HG02981 (cell line): ENCODE data around the gene TRIP10.
"Not testable (repeated sequence)": the region's sequence is repeated elsewhere in the genome, so short reads cannot be mapped to it uniquely, and the experiment has no call there.

Experiments used
- ATAC-seq: cut with Tn5 transposase; IDR thresholded peaks from one replicate; pipeline ENCODE4 v1.9.1; 2021; ENCODE audit warnings: mild to moderate bottlenecking, moderate library complexity; ENCODE audit not compliant: unreplicated experiment

Gene TRIP10

GRCh38 chr19:6793973-6794372, 54.5 kb downstream of the TRIP10 start:
- ATAC-seq, result no peak

- ATAC-seq, result no peak
Observed at GRCh38 chr19:6794686-6795431, 55.4 kb downstream of the TRIP10 start.

- ATAC-seq, result no peak
Observed at GRCh38 chr19:6796278-6796677, 56.8 kb downstream of the TRIP10 start.

DNA sequence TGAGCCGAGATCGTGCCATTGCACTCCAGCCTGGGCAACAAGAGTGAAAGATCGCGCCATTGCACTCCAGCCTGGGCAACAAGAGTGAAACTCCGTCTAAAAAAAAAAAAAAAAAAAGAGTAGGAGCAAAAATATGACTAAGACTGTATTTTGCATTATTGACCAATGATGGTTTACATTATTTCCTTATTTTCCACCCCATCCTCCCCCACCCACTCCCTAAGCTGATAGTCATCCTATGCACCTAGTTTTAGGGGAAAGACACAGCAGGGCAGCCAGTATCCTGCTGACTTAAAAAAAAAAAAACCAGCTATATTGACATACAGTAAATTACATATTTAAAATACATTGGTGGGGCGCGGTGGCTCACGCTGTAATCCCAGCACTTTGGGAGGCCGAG, 58.2 kb downstream of the TRIP10 start:
- ATAC-seq, result no peak

GRCh38 chr19:6800160-6800790, 60.8 kb downstream of the TRIP10 start:
- not testable (repeated sequence) for ATAC-seq

DNA sequence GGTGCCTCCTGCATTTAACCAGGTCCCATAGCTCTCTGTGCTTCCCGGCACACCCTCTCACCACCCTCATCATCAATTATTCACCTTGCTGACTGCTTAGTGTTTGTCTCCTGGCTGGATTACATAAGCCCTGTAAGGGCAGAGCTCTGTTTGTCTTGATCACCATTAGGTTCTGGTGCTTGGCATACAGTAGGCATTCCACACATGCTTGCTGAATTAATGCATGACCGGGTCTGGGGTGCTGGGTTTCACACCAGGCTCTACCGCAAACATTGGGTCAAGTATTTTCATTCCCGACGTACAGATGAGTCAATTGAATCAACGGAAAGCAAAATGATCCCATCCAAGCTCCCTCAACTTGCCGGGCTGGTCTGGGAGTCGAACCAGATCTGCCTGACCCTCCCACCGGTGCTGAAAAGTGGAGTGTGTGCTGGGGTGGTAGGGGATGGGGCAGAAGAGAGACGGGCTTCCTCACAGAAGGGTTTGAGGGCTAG, 61.6 kb downstream of the TRIP10 start:
- no peak for ATAC-seq
